Stimulated activated CD4-positive, alpha-beta T cell treated with anti-CD3 and anti-CD28 coated beads, Interleukin-4, amount 100 ng/mL, for 24 hours (primary cell): Measurements from ENCODE around the gene MEGF6.

Experiments
- DNase-seq: peaks from one replicate; pipeline ENCODE4 v3.0.0-alpha.2; 2020

The MEGF6 gene

GRCh38 chr1:3550511-3551289, 60.6 kb downstream of the MEGF6 start:
- DNase-seq, result no peak

DNA sequence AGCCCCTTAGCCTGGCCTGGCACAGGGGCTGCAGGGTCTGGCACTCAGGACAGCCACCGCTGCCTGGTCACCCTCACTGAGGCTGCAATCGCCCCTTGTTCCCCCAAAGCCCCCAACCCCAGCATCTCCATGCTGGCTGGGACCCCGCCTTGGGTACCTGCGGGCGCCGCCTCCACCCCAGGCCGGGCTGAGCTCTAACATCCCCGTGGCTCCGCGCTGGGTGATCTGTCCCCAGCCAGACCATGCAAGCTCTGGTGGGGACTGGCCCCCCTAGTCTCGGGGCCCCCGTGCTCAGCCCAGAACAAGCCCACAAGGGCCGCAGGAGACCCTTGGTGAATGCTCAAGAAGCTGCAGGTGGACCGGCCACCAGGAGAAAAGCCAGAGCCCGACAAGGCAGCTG, 62.4 kb downstream of the MEGF6 start:
- DNase-seq, result no peak

- DNase-seq, result no peak
Measured at GRCh38 chr1:3548156-3548893, 63.0 kb downstream of the MEGF6 start.

GRCh38 chr1:3547055-3548005, 64.0 kb downstream of the MEGF6 start:
- no peak for DNase-seq

- no peak for DNase-seq
Measured at GRCh38 chr1:3546048-3546384, 65.3 kb downstream of the MEGF6 start.

DNA sequence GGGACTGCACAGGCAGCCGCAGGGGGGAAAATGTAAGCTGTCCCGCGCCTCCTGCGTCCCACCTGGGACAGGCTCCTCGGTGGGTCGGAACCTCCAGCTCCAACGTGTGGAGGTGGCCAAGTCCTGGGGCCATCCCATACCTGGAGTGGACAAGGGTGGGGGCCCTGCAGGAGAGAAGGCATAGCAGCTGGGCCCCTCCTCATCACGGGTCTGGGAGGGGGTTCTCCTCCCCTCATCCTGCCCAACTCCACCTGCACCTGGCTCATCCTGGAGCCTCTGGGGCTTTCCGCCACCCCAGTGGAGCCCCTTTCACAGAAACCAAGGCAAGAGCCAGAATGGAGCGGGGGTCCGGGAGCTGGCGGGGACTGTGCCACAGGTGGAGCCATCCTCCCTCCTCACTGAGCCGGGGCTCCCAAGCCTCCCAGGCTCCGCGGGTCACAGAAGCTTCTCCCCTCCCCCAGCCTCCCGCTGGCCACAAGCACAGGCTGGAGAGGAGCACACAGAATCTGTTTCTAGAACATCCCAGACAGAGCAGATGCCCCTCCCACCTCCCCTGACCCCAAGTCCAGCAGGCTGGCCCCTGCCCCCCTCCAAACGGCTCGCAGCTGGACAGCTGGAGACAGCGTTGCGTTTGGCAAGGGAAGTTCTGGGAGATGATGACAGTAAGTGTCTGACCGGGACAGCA, 65.8 kb downstream of the MEGF6 start:
- no peak for DNase-seq

DNA sequence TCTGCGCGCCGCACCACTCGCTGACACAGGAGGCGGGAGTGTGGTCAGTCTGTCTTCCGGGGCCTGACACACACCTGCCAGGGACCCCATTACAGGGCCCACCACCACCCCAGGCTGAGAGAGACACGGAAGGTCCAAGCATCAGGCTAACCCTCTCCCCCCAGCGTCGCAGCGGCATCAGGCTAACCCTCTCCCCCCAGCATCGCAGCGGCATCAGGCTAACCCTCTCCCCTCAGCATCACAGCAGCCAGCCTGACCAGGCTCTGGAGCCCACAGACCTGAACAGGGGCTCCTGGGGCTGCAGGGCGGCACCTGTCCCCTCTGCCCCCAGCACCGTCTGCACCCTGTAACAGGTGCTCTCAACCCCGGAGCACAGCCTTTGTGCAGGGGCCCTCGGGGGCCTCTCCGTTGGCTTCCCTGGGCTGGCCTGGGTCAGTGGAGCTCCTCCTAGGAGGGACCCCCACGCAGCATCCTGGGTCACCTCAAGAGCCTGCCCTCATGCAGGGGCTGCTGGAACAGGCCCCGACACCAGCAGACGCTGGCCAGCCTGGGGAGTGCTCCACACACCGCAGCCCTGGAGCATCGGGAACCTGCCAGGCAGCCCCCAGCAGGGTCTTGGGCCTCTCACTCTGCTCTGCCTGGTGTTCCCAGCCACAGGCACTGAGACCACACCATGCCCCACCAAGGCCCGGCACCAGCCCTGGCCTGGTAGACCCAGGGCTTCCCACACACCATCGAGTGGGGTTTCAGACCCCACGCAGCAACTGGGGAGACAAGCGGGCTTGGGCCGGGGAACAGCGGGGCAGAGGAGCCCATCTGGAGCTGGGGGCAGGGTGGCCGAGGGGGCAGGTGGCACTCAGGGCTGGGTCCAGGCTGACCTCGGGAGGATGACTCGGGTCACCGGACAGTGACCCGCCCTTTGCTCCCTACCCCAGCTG, 67.0 kb downstream of the MEGF6 start:
- no peak for DNase-seq

DNA sequence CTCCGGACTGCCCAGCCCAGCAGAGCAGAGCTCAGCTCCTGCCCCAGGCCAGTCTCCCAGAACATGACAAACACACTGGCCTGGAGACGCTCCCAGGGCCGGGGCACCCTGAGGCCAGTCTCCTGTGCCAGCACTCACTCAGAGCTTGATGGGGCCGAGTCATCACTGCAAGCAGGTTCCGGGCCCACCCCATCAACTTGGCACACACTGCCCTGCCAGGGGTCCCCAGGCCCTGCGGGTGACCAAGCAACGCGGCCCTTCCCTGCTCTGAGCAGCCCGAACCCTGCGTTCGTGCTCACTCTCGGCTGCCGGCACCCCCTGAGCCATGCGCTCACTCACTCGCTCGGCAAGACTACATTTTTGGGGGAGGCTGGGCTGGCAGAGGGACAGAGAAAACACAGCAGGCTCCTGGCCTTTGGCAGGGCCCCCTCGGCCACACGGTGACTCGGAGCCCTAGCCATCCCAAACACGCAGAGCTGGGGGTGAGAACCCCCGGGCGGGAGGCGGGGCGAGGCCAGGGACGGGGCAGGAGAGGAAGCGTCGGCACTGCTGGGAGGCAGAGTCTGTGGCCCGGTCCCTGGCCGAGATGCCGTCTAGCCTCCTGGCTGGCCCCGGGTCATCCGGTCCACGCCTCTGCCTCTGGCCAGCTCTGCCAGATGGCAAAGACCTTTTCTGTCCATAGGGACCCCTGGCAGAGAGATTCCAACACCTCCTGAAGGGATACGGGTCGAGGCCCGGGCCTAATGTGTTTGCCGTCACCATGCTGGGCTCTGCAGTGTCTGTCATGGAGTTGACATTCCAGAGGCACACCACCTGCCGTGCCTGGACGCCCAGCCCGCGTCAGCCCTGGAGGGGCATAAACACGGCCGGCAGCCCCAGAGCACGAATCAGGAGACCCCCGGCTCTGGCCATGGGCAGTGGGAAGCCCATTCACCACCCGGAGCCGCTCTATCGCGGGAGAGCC, 68.0 kb downstream of the MEGF6 start:
- no peak for DNase-seq

- no peak for DNase-seq
Measured at GRCh38 chr1:3542676-3543075, 68.6 kb downstream of the MEGF6 start.

- no peak for DNase-seq
Measured at GRCh38 chr1:3541936-3542335, 69.4 kb downstream of the MEGF6 start.

DNA sequence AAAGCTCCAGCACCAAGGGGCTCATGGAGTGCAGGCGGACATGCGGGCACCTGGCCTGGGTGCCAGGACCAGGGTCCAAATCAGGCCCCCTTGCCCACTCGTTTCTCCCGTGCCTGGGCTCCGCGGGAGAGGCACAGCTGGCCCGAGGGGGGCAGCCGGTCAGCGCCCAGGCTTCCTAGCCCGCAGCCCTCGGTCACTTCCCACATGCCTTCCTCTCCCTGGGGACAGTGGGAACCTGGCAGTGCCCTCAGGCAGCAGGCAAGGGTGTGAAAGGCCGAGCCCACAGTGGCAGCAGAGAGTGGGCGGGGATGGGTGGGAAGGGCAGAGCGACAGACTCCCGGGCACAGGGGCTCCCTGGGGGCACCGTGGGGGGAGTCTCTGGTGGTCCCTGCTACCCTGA, 69.8 kb downstream of the MEGF6 start:
- no peak for DNase-seq

DNA sequence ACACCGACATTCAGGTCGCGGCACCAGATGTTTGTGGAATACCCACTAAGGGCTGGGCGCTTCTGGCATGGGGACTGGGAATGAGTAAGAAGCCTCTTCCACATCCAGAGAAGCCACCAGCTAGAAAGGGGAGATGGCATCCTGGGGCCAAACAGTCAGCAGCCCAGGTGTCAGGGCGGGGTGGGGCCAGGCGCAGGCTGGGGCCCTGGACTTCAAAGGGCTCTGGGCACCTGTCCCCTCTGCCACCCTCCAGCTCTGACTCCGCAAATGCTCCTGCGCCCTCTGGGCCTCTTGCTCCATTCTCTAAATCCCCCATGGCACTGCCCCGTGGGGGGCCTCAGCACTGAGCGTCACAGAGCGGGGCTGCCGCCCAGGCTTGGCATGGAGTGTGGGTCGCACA, 70.4 kb downstream of the MEGF6 start:
- no peak for DNase-seq

DNA sequence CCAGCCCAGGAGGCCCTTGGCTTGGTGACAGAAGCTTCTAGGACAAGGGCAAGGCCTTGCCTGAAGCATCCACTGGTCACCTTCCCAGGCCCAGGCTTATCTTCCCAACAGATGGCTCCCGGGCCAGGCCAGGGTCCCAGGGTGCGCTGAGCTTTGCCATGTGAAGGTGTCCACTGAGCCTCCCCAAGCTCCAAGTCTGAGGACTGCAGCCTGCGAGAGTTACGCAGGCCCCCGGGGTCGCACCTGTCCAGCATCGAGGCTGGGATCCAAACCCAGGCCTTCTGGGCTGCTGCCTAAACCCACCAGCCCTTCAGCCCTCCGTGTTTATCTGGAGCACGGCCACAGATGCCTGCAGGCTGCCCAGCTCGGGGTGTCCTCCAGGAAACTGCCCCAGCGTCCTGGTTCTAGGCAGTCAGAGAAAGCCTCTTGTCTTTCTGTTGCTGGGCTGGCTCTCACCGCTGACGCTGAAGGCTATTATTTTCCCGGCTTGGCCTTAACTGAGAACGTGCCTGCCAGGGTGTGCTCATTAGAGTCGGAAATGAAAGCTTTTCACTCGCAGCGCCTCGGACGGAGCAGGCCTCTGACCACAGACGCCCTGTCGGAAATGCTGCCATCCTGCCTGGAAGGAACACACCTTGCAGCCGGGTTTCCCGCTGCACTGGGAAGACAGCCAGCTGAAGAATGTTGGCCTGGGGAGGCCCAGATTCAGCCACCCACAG, 71.4 kb downstream of the MEGF6 start:
- no peak for DNase-seq

GRCh38 chr1:3537359-3537758, 73.9 kb downstream of the MEGF6 start:
- no peak for DNase-seq

- DNase-seq, result no peak
Measured at GRCh38 chr1:3536420-3537195, 74.7 kb downstream of the MEGF6 start.

DNA sequence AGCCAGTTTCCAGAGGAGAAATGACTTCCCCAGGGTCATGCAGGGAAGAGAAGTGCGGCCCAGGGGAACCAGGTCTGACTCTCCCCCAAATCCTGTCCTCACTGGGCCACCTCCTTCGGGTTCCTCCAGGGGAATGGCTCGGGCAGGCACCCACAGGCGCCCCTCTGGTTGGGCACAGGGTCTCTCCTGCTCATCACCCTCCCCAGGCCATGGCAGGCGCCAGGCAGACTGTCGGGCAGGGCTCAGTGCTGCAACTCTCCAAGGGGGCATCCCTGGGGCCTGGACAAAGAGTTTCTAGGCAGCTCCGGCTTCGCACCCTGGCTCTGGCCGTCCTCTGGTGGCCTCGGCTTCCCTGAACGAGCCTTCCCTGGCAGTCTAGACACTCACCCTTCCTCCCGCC, 75.6 kb downstream of the MEGF6 start:
- no peak for DNase-seq

DNA sequence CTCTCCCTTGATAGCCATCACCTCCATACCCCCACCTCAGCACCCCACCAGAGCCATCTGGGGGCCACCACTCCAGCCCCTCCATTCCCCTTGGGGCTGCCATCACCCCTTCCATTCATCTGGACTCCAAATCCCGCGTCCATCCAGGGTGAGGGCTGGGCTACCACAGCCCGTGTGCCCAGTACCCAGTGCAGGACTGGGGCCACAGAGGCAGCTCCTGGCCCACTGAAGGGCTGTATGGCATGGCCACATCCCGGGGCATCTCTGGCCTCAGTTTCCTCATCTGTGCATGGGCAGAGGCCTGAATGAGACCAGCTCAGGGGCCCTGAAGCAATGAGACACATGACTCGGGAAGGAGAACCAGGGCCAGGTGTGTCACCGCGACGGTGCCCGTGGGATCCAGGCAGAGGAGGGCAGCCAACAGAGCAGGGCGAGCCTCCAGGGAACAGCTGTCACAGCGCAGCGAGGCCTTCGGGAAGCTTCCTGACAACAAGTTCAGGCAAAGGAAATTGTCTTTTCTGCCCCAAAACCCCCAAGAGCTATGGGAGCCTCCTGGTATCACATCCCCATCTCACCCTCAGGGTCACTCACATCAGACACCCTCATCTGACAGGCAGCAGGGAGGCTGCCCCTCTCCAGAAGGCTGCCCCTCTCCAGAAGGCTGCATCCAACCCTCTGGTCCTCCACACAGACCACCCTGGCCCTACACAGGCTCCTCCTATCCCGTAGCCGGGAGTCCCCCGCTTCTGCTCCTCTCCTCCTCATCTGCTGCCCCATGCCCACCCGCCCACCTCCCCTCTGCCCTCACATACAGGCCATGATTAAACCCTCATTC, 76.3 kb downstream of the MEGF6 start:
- DNase-seq, result no peak
